HT-29 (cell line): Measurements from ENCODE around the gene TSSK3. TPM values are rescaled to one million over a fixed set of nuclear protein-coding genes. Genes with fewer than 3 reads are reported as not detected.
A peak's percentile ranks its signal among the peaks of the same experiment; 100 is the strongest.
"Not testable (repeated sequence)": the region's sequence is repeated elsewhere in the genome, so short reads cannot be mapped to it uniquely, and the experiment has no call there.

Experiments used
- DNase-seq: peaks from one replicate; pipeline ENCODE4 v3.0.0-alpha.2; 2015; ENCODE audit warnings: low spot score
- total RNA-seq: library from RNA; depleted of rRNA; stranded (reverse); fragments of >200 nt; shearing (Covaris generic); gene quantifications from 2 replicates; pipeline ENCODE4 v1.2.3, GENCODE V29; 2014

TSSK3 gene
- total RNA-seq, 1 experiment from 2014 or later = 0.08 TPM

DNA sequence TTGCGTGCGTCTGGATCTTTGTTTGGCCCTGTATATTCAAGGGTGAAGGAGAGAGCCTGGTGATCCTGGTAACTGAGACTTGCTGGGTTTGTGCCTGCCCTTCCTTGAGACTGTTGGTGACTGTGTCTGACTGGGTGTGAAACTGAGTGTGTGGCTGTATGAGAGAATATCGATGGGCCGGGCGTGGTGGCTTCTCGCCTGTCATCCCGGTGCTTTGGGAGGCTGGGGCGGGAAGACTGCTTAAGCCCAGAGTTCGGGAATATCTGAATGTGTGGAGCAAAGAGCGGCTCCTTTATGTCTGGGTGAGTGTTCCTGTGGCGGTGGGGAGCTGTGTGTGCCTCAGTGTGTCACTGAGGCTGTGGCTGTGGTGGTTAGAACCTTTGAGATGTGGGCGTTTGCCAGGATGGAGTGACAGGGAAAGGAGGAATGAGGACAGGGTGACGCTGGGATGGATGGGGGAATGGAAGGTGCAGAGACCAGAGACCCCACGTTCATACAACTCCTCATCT lies 23.6 kb upstream of the TSSK3 start:
- DNase-seq = no peak

DNA sequence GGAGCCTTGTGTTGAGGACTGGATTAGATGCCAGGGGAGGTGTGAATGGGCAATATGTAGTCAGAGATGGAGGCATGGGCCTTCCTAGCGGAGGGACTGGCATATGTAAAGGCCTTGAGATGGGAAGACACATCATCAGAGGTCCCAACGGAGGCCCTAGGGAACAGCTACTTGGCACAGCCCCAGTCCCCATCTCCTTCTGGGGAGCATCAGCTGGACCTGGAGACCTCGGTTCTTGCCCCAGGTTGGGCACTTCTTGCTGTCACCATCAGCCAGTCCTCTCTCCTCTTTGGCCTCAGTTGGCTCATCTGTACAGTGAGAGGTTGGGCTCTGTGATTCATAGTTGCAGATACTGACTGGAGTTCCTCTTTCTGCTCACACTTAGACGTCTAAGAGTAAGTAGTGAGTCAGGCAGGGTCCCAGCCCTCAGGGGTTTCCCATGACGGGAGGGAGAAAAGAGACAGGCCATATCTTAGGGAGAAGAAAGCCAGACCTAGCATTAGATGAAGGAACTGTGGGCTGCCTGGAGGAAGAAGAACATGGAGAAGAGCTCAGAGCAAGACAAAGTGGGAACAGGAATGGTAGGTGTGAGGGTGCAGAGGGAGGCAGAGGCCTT lies 22.9 kb upstream of the TSSK3 start:
- DNase-seq = no peak

DNA sequence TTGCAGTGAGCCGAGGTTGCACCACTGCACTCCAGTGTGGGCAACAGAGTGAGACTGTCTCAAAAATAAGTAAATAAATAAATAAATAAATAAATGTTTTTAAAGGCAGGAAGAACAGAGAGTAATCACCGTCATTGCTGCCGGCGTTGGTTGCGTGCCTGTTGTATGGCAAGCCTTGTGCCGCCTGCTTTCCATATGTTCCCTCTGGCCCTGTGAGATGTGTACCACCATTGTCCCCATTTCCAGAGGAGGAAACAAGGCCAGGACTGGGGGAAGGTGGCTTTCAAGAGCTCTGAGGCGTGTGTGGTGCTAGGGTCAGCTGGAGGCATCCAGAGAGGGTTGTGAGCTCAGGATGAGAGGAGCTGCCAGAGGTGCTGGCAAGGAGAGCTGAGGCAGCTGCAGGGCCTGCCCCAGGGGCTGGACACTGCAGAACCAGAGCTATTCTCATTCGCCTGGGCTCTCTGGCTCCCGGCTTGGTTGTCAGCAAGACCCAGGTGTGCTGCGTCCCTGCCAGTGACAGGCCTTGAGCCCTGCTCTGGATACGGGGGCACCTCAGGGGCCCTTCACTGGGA lies 21.1 kb upstream of the TSSK3 start:
- no peak for DNase-seq

DNA sequence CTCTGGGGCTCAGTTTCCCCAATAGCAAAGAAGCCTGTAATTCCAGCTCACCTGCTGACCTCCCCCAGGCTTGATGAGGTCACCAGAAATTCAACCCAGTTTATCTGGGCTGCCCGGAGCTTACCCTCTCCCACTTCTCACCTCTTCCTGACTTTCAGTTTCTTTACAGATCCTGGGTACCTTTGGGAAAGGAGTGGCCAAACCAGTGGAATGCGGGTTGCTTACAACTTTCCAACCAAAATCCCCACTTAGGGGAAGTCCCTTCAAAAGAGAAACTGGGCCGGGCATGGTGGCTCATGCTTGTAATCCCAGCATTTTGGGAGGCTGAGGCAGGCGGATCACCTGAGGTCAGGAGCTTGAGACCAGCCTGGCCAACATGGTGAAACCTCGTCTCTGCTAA lies 20.4 kb upstream of the TSSK3 start:
- no peak for DNase-seq

DNA sequence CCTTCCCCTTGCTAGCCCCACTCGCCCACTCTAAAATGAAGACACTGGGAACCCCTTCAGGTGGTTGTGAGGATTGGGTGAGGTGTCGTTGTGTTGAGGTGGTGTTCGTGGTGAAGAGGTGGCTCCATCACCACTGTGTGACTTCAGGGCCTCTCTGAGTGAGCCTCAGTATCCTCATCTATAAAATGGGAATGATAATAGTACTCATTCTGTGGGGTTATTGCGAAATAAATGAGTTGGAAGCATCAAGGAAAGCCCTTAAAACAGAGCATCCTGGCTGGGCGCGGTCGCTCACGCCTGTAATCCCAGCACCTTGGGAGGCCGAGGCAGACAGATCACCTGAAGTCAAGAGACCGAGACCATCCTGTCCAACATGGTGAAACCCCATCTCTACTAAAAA lies 19.6 kb upstream of the TSSK3 start:
- no peak for DNase-seq

DNA sequence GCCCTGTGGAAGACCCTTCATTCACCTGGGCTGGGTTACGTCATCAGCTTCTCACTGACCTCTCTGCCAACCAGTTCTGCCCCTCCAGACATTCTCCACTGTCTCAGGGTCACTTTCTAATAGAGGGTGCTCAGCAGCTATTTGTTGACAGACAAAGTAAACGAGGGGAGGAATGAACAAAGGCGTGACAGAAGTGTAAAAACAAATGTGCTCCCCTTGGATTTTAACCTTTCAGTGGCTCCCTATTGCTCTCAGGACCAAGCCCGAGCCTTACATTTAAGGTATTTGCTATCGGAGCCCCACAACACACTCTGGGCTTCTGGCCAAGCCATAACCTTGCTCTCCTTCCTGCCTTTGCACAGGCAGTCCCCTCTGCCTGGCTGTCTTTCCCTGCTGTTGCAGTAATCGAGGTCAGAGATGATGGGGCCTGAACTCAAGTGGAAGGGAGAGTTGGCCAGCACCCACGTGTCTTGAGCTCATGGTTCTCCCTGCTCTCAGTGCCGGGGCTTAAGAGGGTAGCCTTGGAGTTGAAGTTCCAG lies 17.0 kb upstream of the TSSK3 start:
- DNase-seq = no peak

DNA sequence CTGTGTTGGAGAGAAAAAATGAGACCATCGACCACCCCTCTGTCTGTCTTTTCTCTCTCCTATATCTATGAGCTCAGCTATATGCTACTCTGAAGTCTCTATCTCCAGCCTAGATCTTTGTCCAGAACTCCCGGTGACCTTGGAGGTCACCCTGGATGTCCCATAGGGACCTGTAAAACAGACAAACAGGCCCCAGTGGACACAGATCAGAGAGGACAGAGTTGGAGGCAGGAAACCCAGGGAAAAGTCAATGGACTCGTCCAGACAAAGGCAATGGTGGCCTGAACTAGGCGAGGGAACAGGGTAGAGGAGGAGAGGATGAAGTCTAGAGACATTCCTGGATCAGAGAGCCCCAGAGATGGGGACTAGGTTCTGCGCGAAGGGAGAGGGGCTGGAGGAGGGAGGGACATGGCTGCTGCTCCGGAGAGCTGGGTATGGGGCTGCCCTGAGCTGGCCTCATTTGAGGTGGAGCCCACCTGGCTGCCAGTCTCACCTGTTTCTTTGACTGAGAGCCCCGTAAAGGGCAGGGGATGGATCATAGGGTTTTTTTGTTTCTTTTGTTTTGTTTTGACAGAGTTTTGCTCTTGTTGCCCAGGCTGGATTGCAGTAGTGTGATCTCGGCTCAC lies 15.7 kb upstream of the TSSK3 start:
- no peak for DNase-seq

DNA sequence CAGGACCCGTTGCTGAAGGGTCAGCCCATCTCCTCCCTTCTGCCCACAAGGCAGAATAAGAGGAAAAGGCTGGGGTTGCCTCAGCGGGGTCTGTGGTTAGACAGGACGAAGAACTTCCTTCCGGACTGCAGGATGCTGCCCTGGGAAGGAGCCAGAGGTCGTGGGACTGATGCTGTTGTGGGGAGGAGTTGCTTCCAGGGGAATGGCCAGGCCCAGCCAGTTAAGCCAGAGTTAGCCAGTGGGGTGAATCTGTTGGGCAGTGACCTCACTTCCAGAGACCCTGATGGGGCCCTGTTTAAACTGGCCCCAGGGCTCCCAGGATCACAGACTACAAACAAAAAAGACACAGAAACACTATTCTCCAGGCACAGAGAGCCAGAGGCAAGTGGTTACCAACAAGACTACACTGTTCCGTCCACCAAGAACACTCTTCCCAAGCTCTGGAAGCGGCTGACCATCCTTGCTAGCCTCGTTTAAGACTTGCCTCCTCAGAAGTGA lies 13.1 kb upstream of the TSSK3 start:
- no peak for DNase-seq

DNA sequence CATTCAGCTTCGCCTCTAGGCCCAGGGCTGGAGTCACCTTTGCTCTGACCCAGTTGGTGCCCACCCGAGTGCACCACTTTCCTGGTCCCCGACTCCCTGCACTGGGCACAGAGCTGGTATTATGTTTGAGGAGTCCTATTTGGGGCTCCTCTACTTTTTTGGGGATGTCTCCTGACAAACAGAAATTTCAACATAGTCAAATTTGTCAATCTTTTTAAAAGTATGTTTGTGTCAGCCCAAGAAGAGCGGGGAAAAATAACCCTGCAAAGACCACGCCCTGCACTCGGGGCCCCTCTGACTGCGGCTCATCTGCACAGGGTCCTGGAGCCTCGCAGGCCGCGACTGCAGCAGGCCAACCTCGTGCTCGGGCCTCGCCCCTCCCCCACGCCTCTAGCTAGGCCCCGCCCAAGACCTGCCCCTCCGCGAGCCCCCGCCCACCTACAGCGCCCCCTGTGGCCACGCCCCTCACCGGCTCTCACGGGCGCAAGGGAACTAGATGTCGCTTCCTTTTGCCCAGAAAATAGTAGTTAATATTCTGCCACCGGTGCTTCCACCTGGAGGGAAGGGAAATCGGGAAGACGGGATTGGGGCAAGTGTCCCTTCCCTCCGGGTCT lies 11.4 kb upstream of the TSSK3 start:
- DNase-seq = peak; percentile 76

DNA sequence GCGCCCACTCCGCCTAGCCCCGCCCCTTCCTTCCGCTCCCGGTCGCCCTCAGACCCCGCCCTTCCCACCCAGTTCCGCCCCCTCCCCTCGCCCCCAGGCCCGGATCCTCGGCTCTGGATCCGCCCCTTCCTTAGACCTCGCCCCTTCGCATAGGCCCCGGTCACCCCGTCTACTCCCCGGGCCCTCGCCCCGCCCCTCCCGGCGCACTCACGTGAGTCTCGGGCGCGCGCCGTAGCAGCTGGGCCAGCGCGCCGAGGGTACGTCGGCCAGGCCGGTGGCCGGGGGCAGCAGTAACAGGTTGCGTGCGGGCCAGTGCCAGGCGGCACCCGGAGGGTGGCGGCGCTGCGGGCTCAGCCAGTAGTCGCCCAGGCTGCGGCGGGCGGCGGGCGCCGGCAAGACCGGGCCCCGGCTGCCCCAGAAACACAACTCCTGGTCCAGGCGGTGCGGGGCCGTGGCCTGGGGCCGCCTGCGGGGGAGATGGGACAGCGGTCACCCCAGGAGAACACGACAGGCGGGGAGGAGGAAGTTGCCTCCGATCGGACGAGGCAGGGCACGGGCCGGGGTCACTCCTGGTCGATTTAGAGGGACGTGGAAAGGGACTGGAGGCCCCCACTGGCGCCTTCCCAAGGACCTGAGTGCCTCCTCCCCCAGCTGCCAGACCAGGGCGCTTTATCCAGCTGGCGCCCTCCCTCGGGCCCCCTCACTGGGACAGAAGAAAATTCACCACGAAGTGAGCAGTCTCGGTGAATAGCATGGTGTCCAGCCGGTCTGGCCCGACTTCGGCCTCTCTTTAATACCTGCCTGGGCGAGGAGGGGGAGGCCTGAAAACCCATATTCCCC lies 10.7 kb upstream of the TSSK3 start:
- DNase-seq = peak; percentile 89

DNA sequence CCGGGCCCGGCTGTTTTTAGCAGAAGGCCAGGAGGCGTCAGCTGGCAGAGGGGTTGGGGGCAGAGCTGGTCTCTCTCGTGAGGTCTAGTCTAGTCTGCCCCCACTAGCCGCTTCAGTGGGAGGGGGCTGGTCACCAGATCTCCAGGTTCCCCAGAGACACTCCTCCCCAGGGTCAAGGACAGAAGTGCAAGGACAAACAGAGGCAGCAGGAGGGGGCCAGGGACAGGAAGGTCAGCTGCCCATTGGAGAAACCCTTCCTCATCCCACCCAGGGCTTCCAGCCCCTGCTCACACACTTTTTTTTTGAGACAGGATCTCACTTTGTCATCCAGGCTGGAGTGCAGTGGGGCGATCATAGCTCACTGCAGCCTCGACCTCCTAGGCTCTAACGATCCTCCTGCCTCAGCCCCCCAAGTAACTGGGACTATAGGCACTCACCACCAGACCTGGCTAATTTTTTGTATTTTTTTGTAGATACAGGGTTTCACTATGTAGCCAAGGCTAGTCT lies 10.0 kb upstream of the TSSK3 start:
- DNase-seq = no peak

DNA sequence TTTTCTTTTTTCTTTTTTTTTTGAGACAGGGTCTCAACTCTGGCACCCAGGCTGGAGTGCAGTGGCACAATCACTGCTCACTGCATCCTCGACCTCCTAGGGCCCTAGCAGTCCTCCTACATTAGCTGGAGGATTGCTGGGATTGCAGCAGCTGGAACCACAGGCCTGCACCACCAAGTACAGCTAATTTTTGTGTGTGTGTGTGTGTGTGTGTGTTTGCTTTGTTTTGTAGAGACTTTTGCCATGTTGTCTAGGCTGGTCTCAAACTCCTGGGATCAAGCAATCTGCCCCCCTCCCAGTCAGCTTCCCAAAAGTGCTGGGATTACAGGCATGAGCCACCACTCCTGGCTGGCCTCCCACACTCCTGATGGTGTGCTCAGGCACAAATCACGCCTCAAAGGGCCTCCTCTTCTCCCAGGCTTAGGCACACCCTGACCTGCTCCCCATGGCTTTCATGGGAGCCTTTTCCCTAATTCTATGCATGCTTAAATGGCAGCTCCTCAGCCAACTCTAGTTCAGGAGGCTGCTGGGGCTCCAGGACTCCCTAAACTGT lies 9.4 kb upstream of the TSSK3 start:
- no peak for DNase-seq

DNA sequence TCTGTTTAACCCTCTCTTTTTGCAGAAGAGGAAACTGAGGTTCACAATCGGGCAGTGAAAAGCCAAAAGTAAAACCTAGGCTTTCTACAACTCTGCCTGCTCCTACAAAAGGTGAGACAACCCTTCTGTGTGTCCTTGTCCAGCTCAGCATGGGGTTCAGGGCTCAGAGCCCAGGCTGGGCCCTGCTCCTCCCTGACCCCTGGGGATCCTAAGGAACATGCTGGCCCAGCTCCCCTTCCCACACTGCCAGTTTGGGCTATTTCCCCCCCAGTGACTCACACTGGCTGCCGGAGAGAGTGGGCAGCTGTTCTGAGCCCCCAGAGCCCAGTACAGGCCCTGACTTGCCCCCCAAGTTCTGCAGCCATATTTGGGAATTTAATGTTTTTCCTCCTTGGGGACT lies 8.9 kb upstream of the TSSK3 start:
- no peak for DNase-seq

DNA sequence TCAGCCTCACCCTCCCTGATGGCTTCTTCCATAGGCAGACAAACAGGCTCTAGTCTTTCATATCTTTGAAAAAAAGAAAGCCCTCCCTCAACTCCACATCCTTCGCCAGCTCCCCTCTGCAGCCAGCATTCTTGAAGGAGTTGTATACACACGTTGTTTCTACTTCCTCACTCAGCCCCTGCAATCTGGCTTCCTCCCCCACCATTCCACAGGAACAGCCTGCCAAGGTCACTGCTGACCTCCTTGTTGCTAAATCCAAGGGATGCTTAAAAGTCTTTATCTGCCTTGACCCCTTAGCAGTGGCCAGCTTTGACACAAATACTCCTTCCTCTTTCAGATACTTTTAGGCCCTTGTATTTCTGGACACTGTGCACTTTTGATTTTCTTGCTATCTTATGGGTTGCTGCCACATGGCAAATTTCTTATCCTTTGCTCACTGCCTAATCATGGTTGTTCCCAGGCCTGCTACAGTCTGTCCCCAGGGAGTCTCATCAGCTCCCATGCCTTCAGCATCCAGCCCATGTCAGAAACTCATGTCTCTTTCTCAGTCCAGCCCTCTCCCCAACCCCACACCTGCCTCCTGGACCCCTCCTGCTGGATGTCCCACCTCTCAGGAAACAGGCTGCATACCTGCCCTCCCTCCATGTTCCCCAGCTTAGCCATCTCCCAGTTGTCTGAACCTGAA lies 8.3 kb upstream of the TSSK3 start:
- no peak for DNase-seq

DNA sequence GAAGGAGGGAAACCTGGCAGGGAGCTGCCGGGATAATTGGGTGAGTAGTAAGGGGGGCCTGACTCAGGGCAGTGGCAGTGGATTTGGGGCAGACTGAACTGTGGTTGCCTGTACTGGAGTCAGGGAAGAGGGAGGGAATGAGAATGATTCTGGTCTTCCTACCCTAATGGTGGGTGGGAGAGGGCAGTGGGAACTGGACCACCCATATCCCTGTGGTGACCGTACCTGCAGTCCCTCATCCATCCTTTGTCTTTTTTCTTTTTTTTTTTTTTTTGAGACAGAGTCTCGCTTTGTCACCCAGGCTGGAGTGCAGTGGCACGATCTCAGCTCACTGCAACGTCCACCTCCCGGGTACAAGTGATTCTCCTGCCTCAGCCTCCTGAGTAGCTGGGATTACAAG lies 6.6 kb upstream of the TSSK3 start:
- not testable (repeated sequence) for DNase-seq

DNA sequence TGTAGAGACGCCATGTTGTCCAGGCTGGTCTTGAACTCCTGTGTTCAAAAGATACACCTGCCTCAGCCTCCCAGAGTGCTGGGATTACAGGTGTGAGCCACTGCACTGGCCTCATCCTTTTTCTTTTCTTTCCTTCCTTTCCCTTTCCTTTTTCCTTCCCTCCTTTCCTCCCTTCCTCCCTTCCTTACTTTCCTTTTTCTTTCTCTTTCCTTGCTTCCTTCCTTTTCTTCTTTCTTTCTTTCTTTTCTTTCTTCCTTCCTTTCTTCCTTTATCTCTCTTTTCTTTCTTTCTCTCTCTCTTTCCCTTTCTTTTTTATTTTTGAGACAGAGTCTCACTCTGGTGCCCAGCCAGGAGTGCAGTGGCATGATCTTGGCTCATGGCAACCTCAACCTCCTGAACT lies 5.9 kb upstream of the TSSK3 start:
- DNase-seq = no peak

DNA sequence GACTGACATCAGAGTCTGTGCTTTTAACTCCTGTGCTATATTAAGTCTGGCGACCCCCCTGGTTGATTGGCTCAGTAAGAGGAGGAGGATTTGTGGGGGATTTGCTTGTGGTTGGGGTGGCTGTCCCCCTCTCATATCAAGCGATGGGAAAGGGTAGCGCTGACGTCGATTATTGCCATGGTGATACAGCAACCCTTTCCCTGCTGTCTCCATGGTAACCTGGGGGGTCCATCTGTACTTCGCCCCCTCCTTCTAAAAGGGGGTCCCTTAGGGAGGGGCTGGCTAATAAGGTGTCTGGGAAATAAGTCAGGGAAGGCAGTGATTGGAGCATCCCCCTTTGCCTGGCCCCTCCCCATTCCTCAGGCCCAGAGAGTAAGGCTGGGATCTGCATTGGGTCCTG lies 4.7 kb upstream of the TSSK3 start:
- DNase-seq = no peak

DNA sequence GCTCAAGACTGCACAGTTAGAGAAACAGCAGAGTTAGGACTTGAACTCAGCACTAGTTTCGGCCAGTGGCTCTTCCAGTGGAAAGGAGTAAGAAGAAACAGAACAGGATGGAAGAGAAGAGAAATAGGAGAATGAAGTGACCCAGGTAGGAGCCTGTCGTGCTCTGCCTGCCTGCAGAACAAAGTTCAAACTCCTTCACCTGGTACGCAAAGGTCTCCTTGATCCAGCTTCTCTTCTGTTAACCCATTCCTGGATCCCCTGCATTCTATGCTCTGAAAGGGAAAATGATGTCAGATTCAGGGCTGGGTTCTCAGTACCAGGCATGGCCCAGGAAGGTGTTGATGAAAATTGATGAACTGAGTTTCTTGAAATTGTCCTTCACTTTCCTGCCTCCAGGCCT lies 3.9 kb upstream of the TSSK3 start:
- no peak for DNase-seq

DNA sequence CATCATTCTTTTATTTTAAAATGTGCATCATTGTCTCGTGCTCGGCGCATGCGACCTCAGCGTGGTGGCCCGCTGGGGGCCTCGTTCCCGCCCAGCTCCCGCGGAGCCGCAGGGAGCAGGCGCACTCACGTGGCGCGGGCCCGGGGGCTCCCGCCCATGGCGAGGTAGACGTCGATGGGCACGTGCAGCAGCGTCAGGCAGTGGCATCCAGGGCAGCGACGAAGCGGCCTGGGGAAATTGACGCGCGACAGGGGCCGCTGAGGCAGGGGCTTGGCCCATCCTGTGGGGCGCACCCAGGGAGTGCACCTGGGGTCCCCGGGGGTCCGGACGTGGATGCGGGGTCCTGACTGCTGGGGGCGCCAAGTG lies 1.0 kb upstream of the TSSK3 start:
- no peak for DNase-seq
